ENCODE data around the gene SKA1.

The SKA1 gene

GRCh38 chr18:50374753-50375391 is at the start of gene SKA1 (continued):
- TF ChIP-seq, protein P1, sequence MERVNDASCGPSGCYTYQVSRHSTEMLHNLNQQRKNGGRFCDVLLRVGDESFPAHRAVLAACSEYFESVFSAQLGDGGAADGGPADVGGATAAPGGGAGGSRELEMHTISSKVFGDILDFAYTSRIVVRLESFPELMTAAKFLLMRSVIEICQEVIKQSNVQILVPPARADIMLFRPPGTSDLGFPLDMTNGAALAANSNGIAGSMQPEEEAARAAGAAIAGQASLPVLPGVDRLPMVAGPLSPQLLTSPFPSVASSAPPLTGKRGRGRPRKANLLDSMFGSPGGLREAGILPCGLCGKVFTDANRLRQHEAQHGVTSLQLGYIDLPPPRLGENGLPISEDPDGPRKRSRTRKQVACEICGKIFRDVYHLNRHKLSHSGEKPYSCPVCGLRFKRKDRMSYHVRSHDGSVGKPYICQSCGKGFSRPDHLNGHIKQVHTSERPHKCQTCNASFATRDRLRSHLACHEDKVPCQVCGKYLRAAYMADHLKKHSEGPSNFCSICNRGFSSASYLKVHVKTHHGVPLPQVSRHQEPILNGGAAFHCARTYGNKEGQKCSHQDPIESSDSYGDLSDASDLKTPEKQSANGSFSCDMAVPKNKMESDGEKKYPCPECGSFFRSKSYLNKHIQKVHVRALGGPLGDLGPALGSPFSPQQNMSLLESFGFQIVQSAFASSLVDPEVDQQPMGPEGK (tag by site-specific recombination; IDR thresholded peaks at IDR 0.05): peak; percentile 87; the same call in 1 of the 2 replicates
- peak; percentile 39; the same call in 1 of the 2 replicates for TF ChIP-seq KLF7 (tag by site-specific recombination; IDR thresholded peaks at IDR 0.05; ENCODE audit: borderline replicate concordance)
- no peak for TF ChIP-seq ZNF473 (tag by site-specific recombination; IDR thresholded peaks at IDR 0.05)
- TF ChIP-seq KLF17 (tag by site-specific recombination; IDR thresholded peaks at IDR 0.05): no peak
- TF ChIP-seq GLI4 (tag by site-specific recombination; IDR thresholded peaks at IDR 0.05): no peak
- peak; percentile 77; the same call in 1 of the 2 replicates for TF ChIP-seq PBX3 (CRISPR knock-in tag; IDR thresholded peaks at IDR 0.05)
- TF ChIP-seq KLF9 (tag by site-specific recombination; IDR thresholded peaks at IDR 0.05; ENCODE audit: low read depth): peak; percentile 64; the same call in 1 of the 2 replicates
- no peak for TF ChIP-seq ZBTB6 (tag by site-specific recombination; IDR thresholded peaks at IDR 0.05)
- TF ChIP-seq, protein P2, sequence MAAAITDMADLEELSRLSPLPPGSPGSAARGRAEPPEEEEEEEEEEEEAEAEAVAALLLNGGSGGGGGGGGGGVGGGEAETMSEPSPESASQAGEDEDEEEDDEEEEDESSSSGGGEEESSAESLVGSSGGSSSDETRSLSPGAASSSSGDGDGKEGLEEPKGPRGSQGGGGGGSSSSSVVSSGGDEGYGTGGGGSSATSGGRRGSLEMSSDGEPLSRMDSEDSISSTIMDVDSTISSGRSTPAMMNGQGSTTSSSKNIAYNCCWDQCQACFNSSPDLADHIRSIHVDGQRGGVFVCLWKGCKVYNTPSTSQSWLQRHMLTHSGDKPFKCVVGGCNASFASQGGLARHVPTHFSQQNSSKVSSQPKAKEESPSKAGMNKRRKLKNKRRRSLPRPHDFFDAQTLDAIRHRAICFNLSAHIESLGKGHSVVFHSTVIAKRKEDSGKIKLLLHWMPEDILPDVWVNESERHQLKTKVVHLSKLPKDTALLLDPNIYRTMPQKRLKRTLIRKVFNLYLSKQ (tag by site-specific recombination; IDR thresholded peaks at IDR 0.05; ENCODE audit: borderline replicate concordance): no peak
- no peak for TF ChIP-seq ZNF16 (tag by site-specific recombination; IDR thresholded peaks at IDR 0.05; ENCODE audit: low read depth)
- TF ChIP-seq ZNF366 (tag by site-specific recombination; conservative IDR thresholded peaks at IDR 0.05): no peak
- TF ChIP-seq ZSCAN16 (tag by site-specific recombination; IDR thresholded peaks at IDR 0.05): no peak
- TF ChIP-seq ZSCAN30 (tag by site-specific recombination; IDR thresholded peaks at IDR 0.05): 0 out of 2 replicates have a peak, but pooled peaks have one; percentile 31
- TF ChIP-seq ZSCAN23 (tag by site-specific recombination; IDR thresholded peaks at IDR 0.05): no peak
- TF ChIP-seq SP7 (tag by site-specific recombination; IDR thresholded peaks at IDR 0.05): no peak
- TF ChIP-seq FEZF1 (tag by site-specific recombination; IDR thresholded peaks at IDR 0.05): no peak; the same call in 1 of the 2 replicates
- TF ChIP-seq, protein P3, sequence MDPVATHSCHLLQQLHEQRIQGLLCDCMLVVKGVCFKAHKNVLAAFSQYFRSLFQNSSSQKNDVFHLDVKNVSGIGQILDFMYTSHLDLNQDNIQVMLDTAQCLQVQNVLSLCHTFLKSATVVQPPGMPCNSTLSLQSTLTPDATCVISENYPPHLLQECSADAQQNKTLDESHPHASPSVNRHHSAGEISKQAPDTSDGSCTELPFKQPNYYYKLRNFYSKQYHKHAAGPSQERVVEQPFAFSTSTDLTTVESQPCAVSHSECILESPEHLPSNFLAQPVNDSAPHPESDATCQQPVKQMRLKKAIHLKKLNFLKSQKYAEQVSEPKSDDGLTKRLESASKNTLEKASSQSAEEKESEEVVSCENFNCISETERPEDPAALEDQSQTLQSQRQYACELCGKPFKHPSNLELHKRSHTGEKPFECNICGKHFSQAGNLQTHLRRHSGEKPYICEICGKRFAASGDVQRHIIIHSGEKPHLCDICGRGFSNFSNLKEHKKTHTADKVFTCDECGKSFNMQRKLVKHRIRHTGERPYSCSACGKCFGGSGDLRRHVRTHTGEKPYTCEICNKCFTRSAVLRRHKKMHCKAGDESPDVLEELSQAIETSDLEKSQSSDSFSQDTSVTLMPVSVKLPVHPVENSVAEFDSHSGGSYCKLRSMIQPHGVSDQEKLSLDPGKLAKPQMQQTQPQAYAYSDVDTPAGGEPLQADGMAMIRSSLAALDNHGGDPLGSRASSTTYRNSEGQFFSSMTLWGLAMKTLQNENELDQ (tag by site-specific recombination; IDR thresholded peaks at IDR 0.05; ENCODE audit: low read depth): no peak
- no peak for TF ChIP-seq ZNF239 (tag by site-specific recombination; IDR thresholded peaks at IDR 0.05)
- TF ChIP-seq ZNF501 (tag by site-specific recombination; IDR thresholded peaks at IDR 0.05): peak; percentile 90; the same call in 1 of the 2 replicates
- TF ChIP-seq ZNF747 (tag by site-specific recombination; IDR thresholded peaks at IDR 0.05): no peak
- TF ChIP-seq OSR2 (tag by site-specific recombination; IDR thresholded peaks at IDR 0.05): no peak
- TF ChIP-seq ZNF837 (tag by site-specific recombination; IDR thresholded peaks at IDR 0.05): no peak
- TF ChIP-seq ZNF488 (tag by site-specific recombination; IDR thresholded peaks at IDR 0.05): no peak
- TF ChIP-seq ZNF529 (tag by site-specific recombination; IDR thresholded peaks at IDR 0.05; ENCODE audit: insufficient replicate concordance): no peak
- TF ChIP-seq, protein P4, sequence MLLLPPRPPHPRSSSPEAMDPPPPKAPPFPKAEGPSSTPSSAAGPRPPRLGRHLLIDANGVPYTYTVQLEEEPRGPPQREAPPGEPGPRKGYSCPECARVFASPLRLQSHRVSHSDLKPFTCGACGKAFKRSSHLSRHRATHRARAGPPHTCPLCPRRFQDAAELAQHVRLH (tag by site-specific recombination; IDR thresholded peaks at IDR 0.05): peak; percentile 97
- TF ChIP-seq PRDM1 (tag by site-specific recombination; IDR thresholded peaks at IDR 0.05): no peak
- TF ChIP-seq MZF1 (tag by site-specific recombination; IDR thresholded peaks at IDR 0.05; ENCODE audit: borderline replicate concordance): no peak
- no peak for TF ChIP-seq ZNF274 (IDR thresholded peaks at IDR 0.05; ENCODE audit: low read length)
- TF ChIP-seq ZNF274 (tag by site-specific recombination; IDR thresholded peaks at IDR 0.05; ENCODE audit: borderline replicate concordance): no peak

All from HEK293 (cell line).